COLO668 (cell line): ENCODE data around the gene REC114.
"Not testable (repeated sequence)": the region's sequence is repeated elsewhere in the genome, so short reads cannot be mapped to it uniquely, and the experiment has no call there.

Source experiments
- DNase-seq: peaks from one replicate; lab custom pipeline; 2025; ENCODE audit not compliant: unreplicated experiment; lab: John Stamatoyannopoulos, UW

Gene REC114

GRCh38 chr15:73442968-73443367, at the start of gene REC114:
TSS of gene REC114 (plus strand) at chr15:73443164. CDS start at chr15:73443186, 22 bp downstream.
- no peak for DNase-seq

- no peak for DNase-seq
Measured at GRCh38 chr15:73393336-73393735, 49.6 kb upstream of the REC114 start.

- no peak for DNase-seq
Measured at GRCh38 chr15:73394782-73395181, 48.2 kb upstream of the REC114 start.

GRCh38 chr15:73395671-73396070, 47.3 kb upstream of the REC114 start:
- no peak for DNase-seq

- DNase-seq, result no peak
Measured at GRCh38 chr15:73397461-73397860, 45.5 kb upstream of the REC114 start.

- no peak for DNase-seq
Measured at GRCh38 chr15:73398861-73399260, 44.1 kb upstream of the REC114 start.

GRCh38 chr15:73400222-73400621, 42.7 kb upstream of the REC114 start:
- not testable (repeated sequence) for DNase-seq

- no peak for DNase-seq
Measured at GRCh38 chr15:73403171-73403570, 39.8 kb upstream of the REC114 start.

GRCh38 chr15:73414876-73415275, 28.1 kb upstream of the REC114 start:
- no peak for DNase-seq

- DNase-seq, result no peak
Measured at GRCh38 chr15:73424506-73424905, 18.5 kb upstream of the REC114 start.

GRCh38 chr15:73425510-73425909, 17.5 kb upstream of the REC114 start:
- DNase-seq, result no peak

GRCh38 chr15:73426323-73426994, 16.5 kb upstream of the REC114 start:
- DNase-seq, result no peak

- DNase-seq, result not testable (repeated sequence)
Measured at GRCh38 chr15:73431329-73431728, 11.6 kb upstream of the REC114 start.

- no peak for DNase-seq
Measured at GRCh38 chr15:73433873-73434272, 9.1 kb upstream of the REC114 start.

- no peak for DNase-seq
Measured at GRCh38 chr15:73436613-73437012, 6.4 kb upstream of the REC114 start.

- no peak for DNase-seq
Measured at GRCh38 chr15:73437543-73438109, 5.3 kb upstream of the REC114 start.

- DNase-seq, result no peak
Measured at GRCh38 chr15:73438651-73439050, 4.3 kb upstream of the REC114 start.

GRCh38 chr15:73440571-73440970, 2.4 kb upstream of the REC114 start:
- DNase-seq, result no peak

GRCh38 chr15:73442421-73442820, 543 bp upstream of the REC114 start:
- DNase-seq, result no peak

GRCh38 chr15:73447471-73447870, 4.5 kb downstream of the REC114 start:
- DNase-seq, result not testable (repeated sequence)

GRCh38 chr15:73448158-73448758, 5.3 kb downstream of the REC114 start:
- DNase-seq, result not testable (repeated sequence)

- not testable (repeated sequence) for DNase-seq
Measured at GRCh38 chr15:73449980-73450379, 7.0 kb downstream of the REC114 start.
